Heart right ventricle (tissue), 16 donors: ENCODE results near the gene COL4A3. TPM values are rescaled to one million over a fixed set of nuclear protein-coding genes. Genes with fewer than 3 reads are reported as not detected.
"Not testable (repeated sequence)": the region's sequence is repeated elsewhere in the genome, so short reads cannot be mapped to it uniquely, and the experiment has no call there.

Source experiments
- ATAC-seq, 8 donors: fragments of 200-7000 bp; cut with Tn5 transposase; one replicate each; pipeline ENCODE4 v1.9.1; 2020; ENCODE audit warnings: mild to moderate bottlenecking in 8 of 8, moderate library complexity in 8 of 8, moderate number of reproducible peaks in 1 of 8
- DNase-seq, 2 donors: peaks; one replicate each; pipeline ENCODE4 v3.0.0-alpha.2; 2020
- H3K27ac ChIP-seq, 10 donors: fragments of 200-600 bp; sonication (generic) in 2 of 10; one replicate each; pipeline versions ENCODE4 v1.5.0 to v1.8.0; 2020 to 2022; ENCODE audit warnings: mild to moderate bottlenecking in 3 of 10
- H3K27me3 ChIP-seq, 7 donors: fragments of 200-600 bp; one replicate each; pipeline ENCODE4 v1.8.0; 2021 to 2022; ENCODE audit warnings: mild to moderate bottlenecking in 2 of 7
- H3K36me3 ChIP-seq, 9 donors: fragments of 200-600 bp; sonication (generic) in 1 of 9; one replicate each; pipeline versions ENCODE4 v1.5.0 to v1.8.0; 2020 to 2022; ENCODE audit warnings: mild to moderate bottlenecking in 2 of 9
- H3K4me1 ChIP-seq, 9 donors: fragments of 200-600 bp; sonication (generic) in 1 of 9; one replicate each; pipeline versions ENCODE4 v1.5.0 to v1.8.0; 2020 to 2022; ENCODE audit warnings: mild to moderate bottlenecking in 4 of 9
- H3K4me3 ChIP-seq, 10 donors: fragments of 200-600 bp; sonication (generic) in 2 of 10; one replicate each; pipeline versions ENCODE4 v1.5.0 to v1.8.0; 2020 to 2022; ENCODE audit warnings: mild to moderate bottlenecking in 7 of 10, moderate library complexity in 2 of 10
- H3K9me3 ChIP-seq, 11 donors: fragments of 200-600 bp in 10 of 11; sonication (generic) in 2 of 11; one replicate each; pipeline versions ENCODE4 v1.5.0 to v1.8.0; 2013 to 2022; ENCODE audit warnings: mild to moderate bottlenecking in 2 of 11, control low read depth in 1 of 11, moderate library complexity in 1 of 11
- CTCF ChIP-seq, 9 donors: fragments of 200-600 bp; sonication (generic) in 2 of 9; IDR thresholded peaks; one replicate each; pipeline versions ENCODE4 v1.5.0 to v1.8.0; 2021 to 2022; ENCODE audit warnings: antibody characterized with exemption in 9 of 9, mild to moderate bottlenecking in 5 of 9, moderate library complexity in 1 of 9
- WGBS, 2 donors: extraction: QIAGEN DNeasy Blood & Tissue Kit; methylation state at CpG; one replicate each; pipeline ENCODE4 v1.1.7; 2013; ENCODE audit warnings: inconsistent platforms in 1 of 2; 5-methylcytosine and 5-hydroxymethylcytosine counted together
- intact Hi-C, 10 donors: fragments of 100-400 bp; cut with DNase I; formaldehyde crosslinking; loops; one replicate each; pipeline versions ENCODE4 v1.11.1 to v1.14.2; 2022
- polyA plus RNA-seq, 2 donors: library from polyadenylated mRNA; stranded (reverse); fragments of 200-250 nt; gene quantifications; one replicate each; pipeline ENCODE4 v1.2.3, GENCODE V29; 2013
- total RNA-seq, 10 donors: library from RNA; stranded (reverse); fragmentation: NEBNext Ultra II Directional in 3 of 10; extraction: Animal tissue kit (Norgen Biotek cat#: 25700) in 3 of 10; gene quantifications; one replicate each; pipeline versions ENCODE4 v1.2.1 to v1.2.4, GENCODE V29; 2021 to 2023
- donor health status: Arrhythmogenic right ventricular cardiomyopathy.
- donor health status: ischemic (EF 13 %, LVEDD 7.1; RV severe dilation, severe dysfunction).
- donor health status: healthy with polysubstance abuse.
- donor health status: DM: no; HTN: yes; CAD: no.
- donor health status: DM: no; HTN: no; CAD: no.
- donor health status: ischemic (EF 25% LVEDD 6.9; RV normal size, moderate dysfunction).
- donor health status: ischemic (EF 25% LVEDD 5.7; RV mildly dilated, moderate dysfunction).
- donor health status: healthy.
- donor health status: DM: yes; HTN: yes; CAD: no.
- donor health status: Ischemic cardiomyopathy.
- donor health status: ischemic (EF 35%, LVEDD 5.7; RV mildly dilated, moderate dysfunction).
- donor health status: nonischemic (EF 11% LVEDD 7.7; RV severe dilation, severe dysfunction).
- donor health status: DM: yes; HTN: yes; CAD: no.
- donor health status: PGD.
- donor health status: ischemic (EF 29% LVEDD 5.4; RV normal size, mild dysfunction).
- donor health status: nonischemic (EF 23%, LVEDD 6.1; RV moderate dilation, normal function).

Gene COL4A3
- total and polyA plus RNA-seq, 12 donors = 0.91 to 6.2 (median 2.3) TPM

- H3K9me3 ChIP-seq = no peaks in the 10 kb centered on the region
- H3K36me3 ChIP-seq = no peaks in the 10 kb centered on the region
- no peak for TF ChIP-seq CTCF (IDR thresholded peaks at IDR 0.05)
- no peak overlapping the region for H3K4me3 ChIP-seq
- intact Hi-C loops = no loop called here
- no peaks in the 10 kb centered on the region for H3K27me3 ChIP-seq
- DNase-seq (no peak), ATAC-seq (no peak)
- no peak overlapping the region for H3K27ac ChIP-seq
- peaks cover 0 to 16% (median 5%) of the 10 kb centered on the region in 9 donors for H3K4me1 ChIP-seq
- WGBS, 2 donors = 81 to 83% methylated on average over 3 of the region's 3 CpGs
Measured at GRCh38 chr2:227214622-227215041, 50.2 kb downstream of the COL4A3 start.

GRCh38 chr2:227219312-227220105 is 55.1 kb downstream of the COL4A3 start:
- Histone ChIP-seq H3K27ac (no peak overlapping the region), H3K27me3 (no peaks in the 10 kb centered on the region), H3K36me3 (no peaks in the 10 kb centered on the region), H3K4me1 (no peaks in the 10 kb centered on the region), H3K9me3 (no peaks in the 10 kb centered on the region), H3K4me3 (no peak overlapping the region)
- ATAC-seq (no peak), DNase-seq (no peak)
- intact Hi-C loops = no loop called here
- 58 to 64% methylated on average over 4 of the region's 4 CpGs for WGBS, 2 donors
- TF ChIP-seq CTCF (IDR thresholded peaks at IDR 0.05) = no peak

- Histone ChIP-seq H3K9me3 (no peaks in the 10 kb centered on the region), H3K36me3 (no peaks in the 10 kb centered on the region), H3K27me3 (no peaks in the 10 kb centered on the region), H3K27ac (no peak overlapping the region), H3K4me3 (no peak overlapping the region), H3K4me1 (no peaks in the 10 kb centered on the region)
- intact Hi-C loops = no loop called here
- TF ChIP-seq CTCF (IDR thresholded peaks at IDR 0.05) = no peak
- DNase-seq (no peak), ATAC-seq (no peak)
- 0% methylated on average over 1 of the region's 1 CpG for WGBS, 2 donors
Measured at GRCh38 chr2:227221120-227221519, 56.7 kb downstream of the COL4A3 start.

- intact Hi-C loops = no loop called here
- ATAC-seq = no peak
- 71% methylated on average over 4 of the region's 4 CpGs for WGBS, 2 donors
- no peak overlapping the region for H3K4me3 ChIP-seq
- H3K27ac ChIP-seq = no peak overlapping the region
- no peaks in the 10 kb centered on the region for H3K4me1 ChIP-seq
- no peaks in the 10 kb centered on the region for H3K9me3 ChIP-seq
- no peaks in the 10 kb centered on the region for H3K27me3 ChIP-seq
- H3K36me3 ChIP-seq = no peaks in the 10 kb centered on the region
- no peak for TF ChIP-seq CTCF (IDR thresholded peaks at IDR 0.05)
- DNase-seq = no peak
Measured at GRCh38 chr2:227222292-227222691, 57.9 kb downstream of the COL4A3 start.

GRCh38 chr2:227225641-227226040 is 61.2 kb downstream of the COL4A3 start:
- H3K9me3 ChIP-seq, H3K27ac ChIP-seq, intact Hi-C loops, H3K4me3 ChIP-seq, DNase-seq, H3K4me1 ChIP-seq, H3K36me3 ChIP-seq, ATAC-seq, H3K27me3 ChIP-seq: not testable (repeated sequence)
- 94% methylated on average over 6 of the region's 6 CpGs for WGBS, 2 donors
